T47D (cell line): ENCODE data around the gene MEGF6.

Experiments used
- DNase-seq, 2 experiments: peaks; one replicate each; pipeline versions ENCODE4 v3.0.0 to v3.0.0-alpha.2; 2011 to 2012; ENCODE audit warnings: low read depth in 1 of 2, low spot score in 1 of 2
- JUND ChIP-seq: IDR thresholded peaks from 2 replicates; pipeline ENCODE4 v1.6.1; 2012; ENCODE audit warnings: low read depth
- in situ Hi-C: cut with HindIII; loops from 2 replicates; pipeline ENCODE4 v1.10.0; 2016; ENCODE audit warnings: low sequenced_read_pairs, low pct_unique_long_range_greater_than_20kb

MEGF6 gene

GRCh38 chr1:3607703-3608065 lies 3.6 kb downstream of the MEGF6 start:
- in situ Hi-C loops = no loop called here
- TF ChIP-seq JUND = no peak
- no peak for DNase-seq

- TF ChIP-seq JUND = no peak
- in situ Hi-C loops = no loop called here
- no peak for DNase-seq
Measured at GRCh38 chr1:3606779-3607702, 4.3 kb downstream of the MEGF6 start.

- in situ Hi-C loops = no loop called here
- no peak for TF ChIP-seq JUND
- DNase-seq = no peak
Measured at GRCh38 chr1:3604997-3605823, 6.1 kb downstream of the MEGF6 start.

GRCh38 chr1:3604468-3604974 lies 6.8 kb downstream of the MEGF6 start:
- DNase-seq = no peak
- in situ Hi-C loops = no loop called here
- TF ChIP-seq JUND = no peak

GRCh38 chr1:3603571-3604467 lies 7.5 kb downstream of the MEGF6 start:
- DNase-seq = no peak
- no peak for TF ChIP-seq JUND
- in situ Hi-C loops = no loop called here

GRCh38 chr1:3603156-3603555 lies 8.2 kb downstream of the MEGF6 start:
- in situ Hi-C loops = no loop called here
- TF ChIP-seq JUND = no peak
- DNase-seq = no peak

- TF ChIP-seq JUND = no peak
- in situ Hi-C loops = no loop called here
- no peak for DNase-seq
Measured at GRCh38 chr1:3602375-3602774, 8.9 kb downstream of the MEGF6 start.

GRCh38 chr1:3601743-3602142 lies 9.6 kb downstream of the MEGF6 start:
- TF ChIP-seq JUND = no peak
- in situ Hi-C loops = no loop called here
- no peak for DNase-seq

- in situ Hi-C loops = no loop called here
- TF ChIP-seq JUND = no peak
- DNase-seq = no peak
Measured at GRCh38 chr1:3600354-3600753, 11.0 kb downstream of the MEGF6 start.

- no peak for TF ChIP-seq JUND
- in situ Hi-C loops = no loop called here
- DNase-seq = no peak
Measured at GRCh38 chr1:3599816-3600215, 11.5 kb downstream of the MEGF6 start.

- no peak for TF ChIP-seq JUND
- in situ Hi-C loops = no loop called here
- DNase-seq = no peak
Measured at GRCh38 chr1:3599286-3599811, 12.0 kb downstream of the MEGF6 start.
